ENCODE results near the gene NOL4L. TPM values are rescaled to one million over a fixed set of nuclear protein-coding genes. Genes with fewer than 3 reads are reported as not detected.

The NOL4L gene
- polyA plus RNA-seq, 1 donor (not counting 4 experiments of a cell fraction or from before 2014, with no cell fraction given): 1.0 TPM

- no peak for TF ChIP-seq EZH2 (IDR thresholded peaks at IDR 0.05; ENCODE audit: low read length)
- TF ChIP-seq CTCF (optimal IDR thresholded peaks at IDR 0.05 in 1 of 3, IDR thresholded peaks at IDR 0.05 in 1 of 3, conservative IDR thresholded peaks at IDR 0.05 in 1 of 3; ENCODE audit: extremely low read depth in 1 of 3, insufficient read depth in 2 of 3, low read length in 3 of 3): no peak
- H3K4me3 ChIP-seq (ENCODE audit: control insufficient read depth in 2 of 3, extremely low read depth in 1 of 3, insufficient read depth in 2 of 3, low read depth in 1 of 3, low read length in 3 of 3): no peak overlapping the region
- no peak overlapping the region for H3K4me2 ChIP-seq (ENCODE audit: control insufficient read depth, extremely low read depth, insufficient read depth, low read depth, low read length)
- dilution Hi-C loops (cut with MboI; ENCODE audit: extremely low pct_ligation_motif_present, low sequenced_read_pairs): no loop called here
- no peak overlapping the region for H2AFZ ChIP-seq (ENCODE audit: control insufficient read depth, low read length)
- no peaks in the 10 kb centered on the region for H3K9me3 ChIP-seq (ENCODE audit: control insufficient read depth, low read depth, low read length)
- FAIRE-seq (no peak), DNase-seq (ENCODE audit: low read depth, low spot score) (no peak)
- H3K27me3 ChIP-seq (ENCODE audit: control insufficient read depth, extremely low read depth, insufficient read depth, low read length): peaks cover 32% of the 10 kb centered on the region
- no peaks in the 10 kb centered on the region for H3K9me1 ChIP-seq (ENCODE audit: control insufficient read depth, extremely low read depth, insufficient read depth, low read length)
- H3K36me3 ChIP-seq (ENCODE audit: control insufficient read depth in 2 of 2, extremely low read depth in 1 of 2, insufficient read depth in 2 of 2, low read length in 2 of 2): no peaks in the 10 kb centered on the region
- no peaks in the 10 kb centered on the region for H3K79me2 ChIP-seq (ENCODE audit: control insufficient read depth, insufficient read depth, low read length)
- H3K9ac ChIP-seq (ENCODE audit: control insufficient read depth, extremely low read depth, insufficient read depth, low read length): no peak overlapping the region
- no peak overlapping the region for H3K27ac ChIP-seq (ENCODE audit: control insufficient read depth, insufficient read depth, low read length)
- H4K20me1 ChIP-seq (ENCODE audit: control insufficient read depth, extremely low read depth, insufficient read depth, low read length): no peaks in the 10 kb centered on the region
- peaks cover 7% of the 10 kb centered on the region for H3K4me1 ChIP-seq (ENCODE audit: control insufficient read depth, extremely low read depth, insufficient read depth, low read length)
Observed at GRCh38 chr20:32479012-32479411, 106.1 kb downstream of the NOL4L start.

GRCh38 chr20:32478576-32478975, 106.6 kb downstream of the NOL4L start:
- FAIRE-seq (no peak), DNase-seq (ENCODE audit: low read depth, low spot score) (no peak)
- H3K79me2 ChIP-seq (ENCODE audit: control insufficient read depth, insufficient read depth, low read length): no peaks in the 10 kb centered on the region
- TF ChIP-seq CTCF (optimal IDR thresholded peaks at IDR 0.05 in 1 of 3, IDR thresholded peaks at IDR 0.05 in 1 of 3, conservative IDR thresholded peaks at IDR 0.05 in 1 of 3; ENCODE audit: extremely low read depth in 1 of 3, insufficient read depth in 2 of 3, low read length in 3 of 3): no peak
- no peak for TF ChIP-seq EZH2 (IDR thresholded peaks at IDR 0.05; ENCODE audit: low read length)
- no peaks in the 10 kb centered on the region for H3K36me3 ChIP-seq (ENCODE audit: control insufficient read depth in 2 of 2, extremely low read depth in 1 of 2, insufficient read depth in 2 of 2, low read length in 2 of 2)
- no peaks in the 10 kb centered on the region for H4K20me1 ChIP-seq (ENCODE audit: control insufficient read depth, extremely low read depth, insufficient read depth, low read length)
- H3K27me3 ChIP-seq (ENCODE audit: control insufficient read depth, extremely low read depth, insufficient read depth, low read length): peaks cover 32% of the 10 kb centered on the region
- no peak overlapping the region for H3K27ac ChIP-seq (ENCODE audit: control insufficient read depth, insufficient read depth, low read length)
- H3K9ac ChIP-seq (ENCODE audit: control insufficient read depth, extremely low read depth, insufficient read depth, low read length): no peak overlapping the region
- no peaks in the 10 kb centered on the region for H3K9me1 ChIP-seq (ENCODE audit: control insufficient read depth, extremely low read depth, insufficient read depth, low read length)
- H3K4me3 ChIP-seq (ENCODE audit: control insufficient read depth in 2 of 3, extremely low read depth in 1 of 3, insufficient read depth in 2 of 3, low read depth in 1 of 3, low read length in 3 of 3): no peak overlapping the region
- H3K4me2 ChIP-seq (ENCODE audit: control insufficient read depth, extremely low read depth, insufficient read depth, low read depth, low read length): no peak overlapping the region
- no peaks in the 10 kb centered on the region for H3K9me3 ChIP-seq (ENCODE audit: control insufficient read depth, low read depth, low read length)
- H2AFZ ChIP-seq (ENCODE audit: control insufficient read depth, low read length): no peak overlapping the region
- peaks cover 7% of the 10 kb centered on the region for H3K4me1 ChIP-seq (ENCODE audit: control insufficient read depth, extremely low read depth, insufficient read depth, low read length)
- dilution Hi-C loops (cut with MboI; ENCODE audit: extremely low pct_ligation_motif_present, low sequenced_read_pairs): no loop called here

Data from keratinocyte (primary cell).